Fibroblast of peridontal ligament (primary cell): Measurements from ENCODE around the gene DNASE1L3.
A peak's percentile ranks its signal among the peaks of the same experiment; 100 is the strongest.

Experiments used
- DNase-seq: peaks from one replicate; pipeline ENCODE4 v3.0.0-alpha.2; 2010; ENCODE audit errors: extremely low read depth

The DNASE1L3 gene

GRCh38 chr3:58161435-58162398, 49.1 kb downstream of the DNASE1L3 start:
- peak; percentile 80 for DNase-seq

- no peak for DNase-seq
These were observed 50.4 kb downstream of the DNASE1L3 start for GRCh38 chr3:58160399-58160798.

- no peak for DNase-seq
These were observed 52.2 kb downstream of the DNASE1L3 start for GRCh38 chr3:58158442-58159153.

- DNase-seq = no peak
These were observed 53.1 kb downstream of the DNASE1L3 start for GRCh38 chr3:58157700-58158099.

- no peak for DNase-seq
These were observed 54.9 kb downstream of the DNASE1L3 start for GRCh38 chr3:58155838-58156237.

- DNase-seq = no peak
These were observed 55.9 kb downstream of the DNASE1L3 start for GRCh38 chr3:58154626-58155449.

- DNase-seq = no peak
These were observed 57.4 kb downstream of the DNASE1L3 start for GRCh38 chr3:58153371-58153770.

GRCh38 chr3:58152225-58153015, 58.4 kb downstream of the DNASE1L3 start:
- DNase-seq = no peak

GRCh38 chr3:58151637-58152036, 59.1 kb downstream of the DNASE1L3 start:
- DNase-seq = no peak

- DNase-seq = peak; percentile 42
These were observed 60.0 kb downstream of the DNASE1L3 start for GRCh38 chr3:58150810-58151199.

GRCh38 chr3:58150130-58150809, 60.5 kb downstream of the DNASE1L3 start:
- no peak for DNase-seq

GRCh38 chr3:58148049-58148448, 62.7 kb downstream of the DNASE1L3 start:
- DNase-seq = no peak

- DNase-seq = no peak
These were observed 66.1 kb downstream of the DNASE1L3 start for GRCh38 chr3:58144478-58145325.

- no peak for DNase-seq
These were observed 67.2 kb downstream of the DNASE1L3 start for GRCh38 chr3:58143417-58144055.
